Measurements from ENCODE around the gene PROCR.
"Not testable (repeated sequence)": the region's sequence is repeated elsewhere in the genome, so short reads cannot be mapped to it uniquely, and the experiment has no call there.

The PROCR gene

DNA sequence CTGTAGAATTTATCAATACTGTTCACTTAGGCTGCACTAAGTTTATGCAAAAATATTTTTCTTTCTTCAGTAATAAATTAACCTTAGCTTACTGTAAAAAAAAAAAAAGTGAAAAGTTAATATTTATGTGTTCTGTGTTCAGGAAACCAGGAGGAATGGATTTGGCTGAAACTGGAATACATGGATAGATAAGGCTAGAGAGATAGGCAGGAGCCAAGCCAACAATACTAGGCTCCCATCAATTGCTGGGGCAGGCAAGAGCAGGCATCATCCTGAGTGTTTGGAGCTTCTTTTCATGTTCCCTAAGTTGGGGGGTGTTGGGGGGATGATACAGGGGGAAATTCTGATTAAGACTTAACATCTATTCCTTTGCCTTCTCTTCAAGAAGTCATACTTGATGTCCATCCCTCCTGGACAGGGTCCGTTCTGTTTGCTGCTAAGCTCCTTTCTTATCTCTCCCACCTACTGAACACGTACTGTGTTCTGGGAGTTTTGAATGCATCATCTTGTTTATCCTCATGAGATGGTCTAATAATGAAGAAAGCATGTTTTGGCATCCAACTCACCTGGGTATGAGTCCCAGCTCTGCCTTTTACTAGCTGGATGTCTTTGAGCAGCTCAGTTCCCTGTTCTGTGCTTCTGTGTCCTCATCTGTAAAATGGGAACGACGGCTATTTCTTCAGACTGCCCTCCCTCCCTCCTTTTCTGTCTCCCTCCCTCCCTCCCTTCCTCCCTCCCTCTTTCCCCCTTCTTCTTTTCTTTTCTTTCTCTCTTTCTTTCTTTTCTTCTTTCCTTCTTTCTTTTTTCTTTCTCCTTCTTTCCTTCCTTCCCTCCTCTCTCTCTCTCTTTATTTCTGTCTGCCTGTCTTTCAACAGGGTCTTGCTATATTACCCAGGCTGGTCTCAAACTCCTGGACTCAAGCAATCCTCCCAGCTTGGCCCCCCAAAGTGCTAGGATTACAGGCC is 6.4 kb upstream of the PROCR start:
- no peak for DNase-seq (ENCODE audit: low spot score)

DNA sequence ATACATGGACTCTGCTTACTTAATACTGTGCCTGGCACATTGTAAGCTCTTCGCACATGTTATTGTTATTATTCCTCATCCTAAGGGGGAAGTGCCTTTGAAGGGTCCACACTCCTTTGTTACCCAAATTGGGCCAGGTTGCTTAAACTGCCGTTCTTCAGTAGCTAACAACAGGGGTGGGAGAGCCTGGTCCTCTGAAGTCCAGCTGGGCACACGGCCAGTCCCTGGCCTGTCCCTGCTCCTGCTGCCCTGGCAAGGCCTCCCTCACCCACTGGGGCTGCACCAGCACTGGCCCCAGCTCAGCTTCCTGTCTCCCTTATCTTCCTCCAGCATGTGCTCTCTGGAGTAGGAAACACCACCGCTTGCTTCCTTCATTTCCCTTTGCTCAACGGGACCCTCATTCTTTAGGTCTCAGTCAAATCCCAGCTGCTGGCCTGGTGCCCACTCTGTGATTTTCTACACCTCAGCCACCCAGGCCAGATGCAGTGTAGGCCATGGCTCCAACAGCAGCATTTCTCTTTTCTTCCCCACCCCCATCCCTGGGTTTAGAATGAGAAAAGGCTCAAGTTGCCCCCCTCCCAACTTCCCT is 5.5 kb upstream of the PROCR start:
- DNase-seq (ENCODE audit: low spot score), result peak; percentile 41

GRCh38 chr20:35167787-35168186 is 4.1 kb upstream of the PROCR start:
- DNase-seq (ENCODE audit: low spot score), result no peak

DNA sequence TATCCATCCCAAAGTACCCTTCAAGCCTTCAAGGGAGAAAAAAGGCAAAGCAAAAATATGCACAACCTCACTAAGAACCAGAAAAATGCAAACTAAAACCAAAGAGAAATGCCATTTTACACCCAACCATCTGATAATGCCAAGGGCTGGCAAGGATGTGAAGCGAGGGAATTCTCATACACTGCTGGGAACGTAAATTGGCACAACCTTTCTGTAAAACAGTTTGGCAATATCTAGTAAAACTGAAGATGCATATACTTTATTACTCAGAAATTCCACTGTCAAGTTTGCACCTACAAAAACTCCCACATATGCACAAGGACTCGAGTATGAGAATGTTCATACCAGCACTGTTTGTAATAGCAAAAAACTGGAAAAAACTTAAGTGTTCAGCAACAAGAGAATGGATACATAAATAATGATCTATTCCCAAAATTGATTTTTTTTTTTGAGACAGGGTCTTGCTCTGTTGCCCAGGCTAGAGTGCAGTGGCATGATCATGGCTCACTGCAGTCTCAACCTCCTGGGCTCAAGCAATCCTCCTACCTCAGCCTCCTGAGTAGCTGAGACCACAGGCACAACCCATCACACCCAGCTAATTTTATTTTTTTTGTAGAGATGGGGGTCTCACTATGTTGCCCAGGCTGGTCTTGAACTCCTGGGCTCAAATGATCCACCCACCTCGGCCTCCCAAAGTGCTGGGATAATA is 3.0 kb upstream of the PROCR start:
- not testable (repeated sequence) for DNase-seq (ENCODE audit: low spot score)

- no peak for DNase-seq (ENCODE audit: low spot score)
Measured at GRCh38 chr20:35171438-35171752, 477 bp upstream of the PROCR start.

DNA sequence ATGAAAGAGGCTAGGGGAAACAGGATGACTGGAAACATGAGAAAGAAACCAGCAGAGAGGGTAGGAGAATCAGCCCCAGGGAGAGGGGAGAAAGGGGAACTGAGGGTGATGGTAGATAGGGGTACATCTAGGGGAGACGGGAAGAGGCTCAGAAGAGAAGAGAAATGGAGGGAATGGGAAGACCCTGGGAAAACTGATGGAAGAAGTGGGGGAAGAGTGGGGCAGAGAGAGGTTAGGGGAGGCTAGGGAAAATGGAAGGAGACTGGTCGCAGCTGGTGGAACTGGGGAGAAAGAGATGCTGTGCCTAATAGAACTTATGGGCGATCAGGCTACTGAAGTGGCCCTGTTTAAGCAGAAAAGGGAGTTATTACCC is 548 bp downstream of the PROCR start:
- no peak for DNase-seq (ENCODE audit: low spot score)

DNA sequence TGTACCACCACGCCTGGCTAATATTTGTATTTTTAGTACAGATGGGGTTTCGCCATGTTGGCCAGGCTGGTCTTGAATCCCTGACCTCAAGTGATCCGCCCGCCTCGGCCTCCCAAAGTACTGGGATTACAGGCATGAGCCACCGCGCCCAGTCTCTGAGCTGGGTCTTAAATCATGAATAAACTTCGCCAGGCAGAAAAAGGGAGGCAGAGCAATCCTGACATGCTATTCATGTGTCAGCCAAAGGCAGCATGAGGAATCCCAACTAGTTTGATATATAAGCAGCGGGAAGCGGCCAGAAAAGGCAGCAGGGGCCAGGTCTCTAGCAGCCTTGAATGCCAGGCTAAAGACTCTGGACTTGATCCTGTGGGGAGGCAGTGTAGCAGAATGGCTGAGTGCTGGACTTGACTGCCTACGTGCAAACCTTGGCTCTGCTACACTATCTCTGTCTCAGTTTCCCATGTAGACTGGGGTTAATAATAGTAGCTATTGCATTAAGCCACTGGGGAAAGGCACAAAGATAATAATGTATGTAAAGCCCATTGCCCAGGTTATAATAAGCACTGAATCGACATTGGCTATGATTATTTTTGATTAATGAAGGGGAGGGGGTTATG is 1.8 kb downstream of the PROCR start:
- no peak for DNase-seq (ENCODE audit: low spot score)

DNA sequence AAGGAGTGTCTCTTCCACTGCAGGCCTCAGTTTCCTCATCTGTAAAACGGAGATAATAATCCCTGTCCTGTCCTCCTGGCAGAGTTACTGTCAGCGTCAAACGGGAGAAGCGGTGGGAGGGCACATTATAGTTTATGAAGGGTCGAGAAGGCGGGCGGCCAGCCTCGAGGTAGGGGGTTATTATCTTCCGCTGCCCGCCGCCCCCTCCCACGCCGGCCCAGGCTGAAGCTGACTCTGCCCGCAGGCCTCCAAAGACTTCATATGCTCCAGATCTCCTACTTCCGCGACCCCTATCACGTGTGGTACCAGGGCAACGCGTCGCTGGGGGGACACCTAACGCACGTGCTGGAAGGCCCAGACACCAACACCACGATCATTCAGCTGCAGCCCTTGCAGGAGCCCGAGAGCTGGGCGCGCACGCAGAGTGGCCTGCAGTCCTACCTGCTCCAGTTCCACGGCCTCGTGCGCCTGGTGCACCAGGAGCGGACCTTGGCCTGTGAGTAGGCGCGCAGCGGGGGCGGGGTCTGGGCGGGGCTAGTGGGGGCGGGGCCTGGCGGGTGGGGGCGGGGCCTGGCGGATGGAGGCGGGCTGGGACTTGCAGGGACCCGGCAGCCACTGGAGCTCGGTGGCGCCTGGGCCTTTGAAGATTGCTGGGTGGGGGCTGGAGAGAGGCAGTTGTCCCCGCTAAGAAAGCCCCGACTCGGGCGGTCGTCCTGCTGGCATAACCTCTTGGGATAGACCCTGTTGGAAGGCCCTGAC is 2.8 kb downstream of the PROCR start:
- peak; percentile 55 for DNase-seq (ENCODE audit: low spot score)

- DNase-seq (ENCODE audit: low spot score), result no peak
Measured at GRCh38 chr20:35176132-35176531, 4.3 kb downstream of the PROCR start.

GRCh38 chr20:35179292-35180212 is 7.7 kb downstream of the PROCR start:
- DNase-seq (ENCODE audit: low spot score), result no peak

DNA sequence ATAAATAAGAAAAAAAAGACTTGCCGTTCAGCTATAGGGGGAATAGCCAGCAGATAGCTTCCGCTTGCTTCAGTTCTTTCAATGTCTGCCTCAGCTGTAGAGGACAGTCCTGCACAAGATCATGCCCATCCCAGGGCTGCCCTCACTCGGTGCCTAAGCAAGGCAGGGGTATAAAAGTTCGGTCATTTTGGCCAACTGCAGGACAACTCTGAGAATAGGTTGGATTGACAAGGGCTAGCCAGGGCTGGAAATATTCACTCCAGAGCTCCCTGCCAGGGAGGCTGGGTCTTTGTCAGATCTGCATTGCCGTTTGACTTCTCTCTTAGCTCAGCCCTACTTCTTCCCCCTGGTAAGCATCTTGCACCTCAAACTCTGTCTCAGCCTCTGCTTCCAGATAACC is 8.4 kb downstream of the PROCR start:
- no peak for DNase-seq (ENCODE audit: low spot score)

- DNase-seq (ENCODE audit: low spot score), result no peak
Measured at GRCh38 chr20:35181731-35182130, 9.9 kb downstream of the PROCR start.

GRCh38 chr20:35186691-35187289 is 14.9 kb downstream of the PROCR start:
- not testable (repeated sequence) for DNase-seq (ENCODE audit: low spot score)

DNA sequence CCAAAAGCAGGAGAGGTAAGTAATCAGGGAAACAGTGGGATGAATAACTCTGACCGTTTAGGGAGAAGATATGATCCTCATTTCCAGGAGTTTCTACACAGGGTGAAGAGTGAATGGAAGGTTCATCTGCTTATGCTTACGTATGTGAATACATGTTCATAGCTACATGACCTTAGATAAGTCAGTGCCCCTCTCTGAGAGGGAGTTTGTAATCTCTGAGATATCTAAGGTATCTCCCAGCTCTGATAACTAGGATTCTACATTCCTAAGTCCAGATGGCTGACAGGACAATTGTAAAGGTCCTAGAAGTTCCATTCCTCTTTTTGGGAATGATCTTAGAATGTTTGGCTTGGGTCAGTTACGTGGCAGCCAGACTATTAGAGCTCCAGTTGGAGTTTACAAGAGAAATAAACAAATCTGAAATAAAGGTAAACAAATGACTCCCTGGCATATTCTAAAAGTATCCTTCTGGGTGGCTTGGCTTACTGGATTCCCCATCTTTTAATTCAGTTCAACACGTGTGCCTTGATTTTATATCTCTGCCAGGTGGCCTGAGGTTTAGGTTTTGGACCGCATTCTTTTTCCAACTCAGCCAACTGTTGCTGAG is 15.8 kb downstream of the PROCR start:
- DNase-seq (ENCODE audit: low spot score), result no peak

- not testable (repeated sequence) for DNase-seq (ENCODE audit: low spot score)
Measured at GRCh38 chr20:35189223-35189622, 17.4 kb downstream of the PROCR start.

GRCh38 chr20:35190556-35190955 is 18.7 kb downstream of the PROCR start:
- DNase-seq (ENCODE audit: low spot score), result no peak

DNA sequence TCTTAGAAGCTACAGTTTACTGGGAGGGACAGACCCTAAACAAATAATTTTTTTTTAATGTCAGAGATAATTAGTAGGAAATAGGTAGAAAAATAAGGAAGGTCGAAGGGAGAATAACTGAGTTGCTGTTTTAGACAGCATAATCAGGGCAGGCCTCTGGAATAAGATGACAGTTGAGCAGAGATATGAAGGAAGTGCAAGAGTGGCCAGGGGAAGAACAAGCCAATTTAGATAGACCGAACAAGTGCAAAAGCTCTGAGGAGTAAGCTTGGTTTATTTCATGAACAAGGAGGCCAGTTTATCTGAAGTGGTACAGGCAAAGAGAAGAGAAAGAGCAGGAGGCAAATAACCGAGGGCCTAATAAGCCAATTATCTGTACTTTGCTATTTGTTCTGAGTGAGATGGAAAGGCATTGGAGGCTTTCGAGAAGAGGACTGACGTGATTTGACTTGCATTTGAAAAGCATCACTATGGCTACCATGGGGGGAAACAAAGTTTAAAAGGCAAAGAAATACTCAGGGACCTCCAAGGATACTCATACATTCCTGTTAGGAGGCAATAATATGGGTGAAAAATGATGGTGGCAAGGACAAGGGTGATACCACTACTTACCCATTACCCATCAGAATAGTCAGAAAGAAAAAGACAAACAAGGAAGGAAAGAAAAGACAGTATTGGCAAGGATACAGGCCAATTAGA is 19.7 kb downstream of the PROCR start:
- DNase-seq (ENCODE audit: low spot score), result no peak

GRCh38 chr20:35192118-35192872 is 20.4 kb downstream of the PROCR start:
- DNase-seq (ENCODE audit: low spot score), result no peak
